ENCODE results near the gene C6orf163.

Gene C6orf163

GRCh38 chr6:87342829-87343228 lies 1.8 kb upstream of the C6orf163 start:
- no peaks in the 10 kb centered on the region for H3K27me3 ChIP-seq (ENCODE audit: insufficient read depth, low read depth)
- H2AFZ ChIP-seq (ENCODE audit: low read depth): no peak overlapping the region
- H4K20me1 ChIP-seq (ENCODE audit: insufficient read depth): no peaks in the 10 kb centered on the region
- TF ChIP-seq, protein P1, sequence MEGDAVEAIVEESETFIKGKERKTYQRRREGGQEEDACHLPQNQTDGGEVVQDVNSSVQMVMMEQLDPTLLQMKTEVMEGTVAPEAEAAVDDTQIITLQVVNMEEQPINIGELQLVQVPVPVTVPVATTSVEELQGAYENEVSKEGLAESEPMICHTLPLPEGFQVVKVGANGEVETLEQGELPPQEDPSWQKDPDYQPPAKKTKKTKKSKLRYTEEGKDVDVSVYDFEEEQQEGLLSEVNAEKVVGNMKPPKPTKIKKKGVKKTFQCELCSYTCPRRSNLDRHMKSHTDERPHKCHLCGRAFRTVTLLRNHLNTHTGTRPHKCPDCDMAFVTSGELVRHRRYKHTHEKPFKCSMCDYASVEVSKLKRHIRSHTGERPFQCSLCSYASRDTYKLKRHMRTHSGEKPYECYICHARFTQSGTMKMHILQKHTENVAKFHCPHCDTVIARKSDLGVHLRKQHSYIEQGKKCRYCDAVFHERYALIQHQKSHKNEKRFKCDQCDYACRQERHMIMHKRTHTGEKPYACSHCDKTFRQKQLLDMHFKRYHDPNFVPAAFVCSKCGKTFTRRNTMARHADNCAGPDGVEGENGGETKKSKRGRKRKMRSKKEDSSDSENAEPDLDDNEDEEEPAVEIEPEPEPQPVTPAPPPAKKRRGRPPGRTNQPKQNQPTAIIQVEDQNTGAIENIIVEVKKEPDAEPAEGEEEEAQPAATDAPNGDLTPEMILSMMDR (conservative IDR thresholded peaks at IDR 0.05; ENCODE audit: low read depth, low read length): no peak
- no peaks in the 10 kb centered on the region for H3K79me2 ChIP-seq (ENCODE audit: insufficient read depth, low read depth)
- no peak overlapping the region for H3K27ac ChIP-seq
- H3K9ac ChIP-seq: no peak overlapping the region
- no peak overlapping the region for H3K4me2 ChIP-seq
- no peaks in the 10 kb centered on the region for H3K36me3 ChIP-seq (ENCODE audit: insufficient read depth)
- H3K4me1 ChIP-seq (ENCODE audit: low read depth, poor library complexity, severe bottlenecking): no peaks in the 10 kb centered on the region
- H3K4me3 ChIP-seq (IDR thresholded peaks at IDR 0.05; ENCODE audit: insufficient read depth, low read depth, low read length): no peak overlapping the region

DNA sequence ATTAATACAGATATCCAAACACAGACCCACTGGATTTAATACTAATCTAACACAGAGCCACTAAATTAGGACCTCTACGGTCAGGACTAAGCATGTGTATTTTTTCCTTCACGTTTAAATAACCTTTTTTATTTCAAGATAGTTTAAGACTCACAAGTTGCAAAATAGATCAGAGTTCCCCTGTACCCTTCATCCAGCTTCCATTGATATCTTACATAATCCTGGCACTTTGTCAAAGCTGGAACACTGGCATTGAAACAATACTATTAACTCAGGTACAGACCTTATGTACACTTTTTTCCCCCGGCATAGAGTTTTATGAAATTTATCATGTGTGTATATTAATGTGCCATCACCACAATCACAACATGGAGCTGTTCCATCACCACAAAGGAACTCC lies 2.1 kb downstream of the C6orf163 start:
- no peaks in the 10 kb centered on the region for H3K36me3 ChIP-seq (ENCODE audit: insufficient read depth)
- no peak overlapping the region for H3K4me3 ChIP-seq (IDR thresholded peaks at IDR 0.05; ENCODE audit: insufficient read depth, low read depth, low read length)
- H2AFZ ChIP-seq (ENCODE audit: low read depth): no peak overlapping the region
- no peak overlapping the region for H3K9ac ChIP-seq
- H4K20me1 ChIP-seq (ENCODE audit: insufficient read depth): no peaks in the 10 kb centered on the region
- H3K27me3 ChIP-seq (ENCODE audit: insufficient read depth, low read depth): no peaks in the 10 kb centered on the region
- no peak overlapping the region for H3K27ac ChIP-seq
- H3K79me2 ChIP-seq (ENCODE audit: insufficient read depth, low read depth): no peaks in the 10 kb centered on the region
- H3K4me1 ChIP-seq (ENCODE audit: low read depth, poor library complexity, severe bottlenecking): no peaks in the 10 kb centered on the region
- TF ChIP-seq, protein P1 (conservative IDR thresholded peaks at IDR 0.05; ENCODE audit: low read depth, low read length): no peak
- no peak overlapping the region for H3K4me2 ChIP-seq

GRCh38 chr6:87349896-87350295 lies 5.3 kb downstream of the C6orf163 start:
- Histone ChIP-seq H3K27me3 (ENCODE audit: insufficient read depth, low read depth) (no peaks in the 10 kb centered on the region), H3K4me1 (ENCODE audit: low read depth, poor library complexity, severe bottlenecking) (no peaks in the 10 kb centered on the region), H2AFZ (ENCODE audit: low read depth) (no peak overlapping the region), H4K20me1 (ENCODE audit: insufficient read depth) (no peaks in the 10 kb centered on the region), H3K4me2 (no peak overlapping the region), H3K9ac (no peak overlapping the region), H3K79me2 (ENCODE audit: insufficient read depth, low read depth) (no peaks in the 10 kb centered on the region), H3K4me3 (IDR thresholded peaks at IDR 0.05; ENCODE audit: insufficient read depth, low read depth, low read length) (no peak overlapping the region), H3K27ac (no peak overlapping the region), H3K36me3 (ENCODE audit: insufficient read depth) (no peaks in the 10 kb centered on the region)
- TF ChIP-seq, protein P1 (conservative IDR thresholded peaks at IDR 0.05; ENCODE audit: low read depth, low read length): no peak

DNA sequence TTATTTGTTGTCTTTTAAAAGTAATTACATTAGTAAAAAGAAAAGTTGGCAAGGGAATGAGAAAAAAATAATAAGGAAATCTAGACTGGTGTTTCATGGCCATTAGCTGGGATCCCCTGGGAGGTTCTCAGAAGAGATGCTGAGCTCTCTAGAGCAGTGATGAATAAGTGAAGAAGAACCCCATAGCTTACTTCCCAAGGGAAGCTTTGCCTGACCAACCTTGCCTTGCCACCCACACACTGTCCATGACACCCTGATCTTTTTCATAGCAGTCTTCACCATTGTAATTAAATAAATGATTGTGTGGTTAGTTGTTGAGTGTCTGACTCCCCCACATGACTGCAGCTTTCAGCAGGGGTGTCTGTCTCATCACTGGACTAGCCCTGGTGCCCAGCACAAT lies 5.9 kb downstream of the C6orf163 start:
- Histone ChIP-seq H3K4me1 (ENCODE audit: low read depth, poor library complexity, severe bottlenecking) (no peaks in the 10 kb centered on the region), H3K27me3 (ENCODE audit: insufficient read depth, low read depth) (no peaks in the 10 kb centered on the region), H3K27ac (no peak overlapping the region), H4K20me1 (ENCODE audit: insufficient read depth) (no peaks in the 10 kb centered on the region), H3K9ac (no peak overlapping the region), H3K79me2 (ENCODE audit: insufficient read depth, low read depth) (no peaks in the 10 kb centered on the region), H3K4me2 (no peak overlapping the region), H3K4me3 (IDR thresholded peaks at IDR 0.05; ENCODE audit: insufficient read depth, low read depth, low read length) (no peak overlapping the region), H3K36me3 (ENCODE audit: insufficient read depth) (no peaks in the 10 kb centered on the region), H2AFZ (ENCODE audit: low read depth) (no peak overlapping the region)
- TF ChIP-seq, protein P1 (conservative IDR thresholded peaks at IDR 0.05; ENCODE audit: low read depth, low read length): no peak

All from KMS-11 (cell line).